ENCODE data around the gene COQ8A. TPM values are rescaled to one million over a fixed set of nuclear protein-coding genes. Genes with fewer than 3 reads are reported as not detected.

COQ8A gene
- polyA plus RNA-seq, 1 of the 3 experiments (the other 2 are of a cell fraction) = 11.8 TPM

GRCh38 chr1:226982451-226983177 lies 42.5 kb downstream of the COQ8A start:
- TF ChIP-seq RFX5 (IDR thresholded peaks at IDR 0.05; ENCODE audit: low read length) (no peak), IRF3 (IDR thresholded peaks at IDR 0.05; ENCODE audit: low read depth, low read length) (no peak), EP300 (IDR thresholded peaks at IDR 0.05; ENCODE audit: borderline replicate concordance in 1 of 2, low read depth in 1 of 2, low read length in 1 of 2) (no peak), CTCF (IDR thresholded peaks at IDR 0.05) (no peak), GABPA (IDR thresholded peaks at IDR 0.05; ENCODE audit: low read depth) (no peak), SIN3A (IDR thresholded peaks at IDR 0.05; ENCODE audit: borderline replicate concordance, low read depth, low read length) (no peak), MXI1 (IDR thresholded peaks at IDR 0.05; ENCODE audit: low read depth, low read length) (no peak), JUND (IDR thresholded peaks at IDR 0.05) (no peak)
- DNase-seq = peak; percentile 19
- Histone ChIP-seq H3K9me2 (no peaks in the 10 kb centered on the region), H3K4me2 (no peak overlapping the region), H3K27ac (ENCODE audit: low read depth in 2 of 2, low read length in 1 of 2) (no peak overlapping the region), H3K4me3 (ENCODE audit: low read depth in 2 of 2, low read length in 1 of 2) (no peak overlapping the region), H3F3A (replicated peaks; ENCODE audit: insufficient read depth) (no peaks in the 10 kb centered on the region), H2AFZ (ENCODE audit: low read depth) (no peak overlapping the region), H3K27me3 (ENCODE audit: insufficient read depth) (no peaks in the 10 kb centered on the region), H3K9ac (no peak overlapping the region), H3K9me3 (no peaks in the 10 kb centered on the region), H3K4me1 (ENCODE audit: control insufficient read depth in 1 of 2, insufficient read depth in 2 of 2, low read depth in 1 of 2, low read length in 1 of 2) (peaks cover 0 to 13% of the 10 kb centered on the region in 2 experiments; a peak in 1 of 4 replicates), H3K79me2 (ENCODE audit: insufficient read depth) (no peaks in the 10 kb centered on the region), H4K20me1 (ENCODE audit: insufficient read depth) (no peaks in the 10 kb centered on the region), H3K36me3 (replicated peaks in 1 of 2; ENCODE audit: control insufficient read depth in 1 of 2, insufficient read depth in 2 of 2, low read length in 1 of 2) (peaks cover 0 to 18% of the 10 kb centered on the region in 2 experiments)
- ChIA-PET POLR2A (no interaction called here), CTCF (interaction anchor here (0.6 to 1.4 kb wide), 3 partner anchors 10 to 13 kb away, joined by 3 to 4 read pairs (median 4); no protein-coding TSS in a partner anchor)
- 91% methylated on average over 11 of the region's 31 CpGs for WGBS (ENCODE audit: low lambda C conversion rate)

GRCh38 chr1:226983247-226983991 lies 43.3 kb downstream of the COQ8A start:
- DNase-seq = no peak
- Histone ChIP-seq H2AFZ (ENCODE audit: low read depth) (no peak overlapping the region), H3F3A (replicated peaks; ENCODE audit: insufficient read depth) (no peaks in the 10 kb centered on the region), H3K79me2 (ENCODE audit: insufficient read depth) (no peaks in the 10 kb centered on the region), H3K27me3 (ENCODE audit: insufficient read depth) (no peaks in the 10 kb centered on the region), H3K4me1 (ENCODE audit: control insufficient read depth in 1 of 2, insufficient read depth in 2 of 2, low read depth in 1 of 2, low read length in 1 of 2) (peaks cover 0 to 13% of the 10 kb centered on the region in 2 experiments; a peak in 1 of 4 replicates), H3K4me2 (no peak overlapping the region), H3K36me3 (replicated peaks in 1 of 2; ENCODE audit: control insufficient read depth in 1 of 2, insufficient read depth in 2 of 2, low read length in 1 of 2) (peaks cover 0 to 26% of the 10 kb centered on the region in 2 experiments), H3K4me3 (ENCODE audit: low read depth in 2 of 2, low read length in 1 of 2) (no peak overlapping the region), H3K9me3 (no peaks in the 10 kb centered on the region), H3K9ac (no peak overlapping the region), H4K20me1 (ENCODE audit: insufficient read depth) (no peaks in the 10 kb centered on the region), H3K27ac (ENCODE audit: low read depth in 2 of 2, low read length in 1 of 2) (no peak overlapping the region; a peak in 1 of 4 replicates), H3K9me2 (no peaks in the 10 kb centered on the region)
- CTCF ChIA-PET = interaction anchor here (1.0 kb wide), 1 partner anchor 12 kb away, joined by 4 read pairs; no protein-coding TSS in a partner anchor
- POLR2A ChIA-PET = no interaction called here
- 97% methylated on average over 6 of the region's 18 CpGs for WGBS (ENCODE audit: low lambda C conversion rate)
- TF ChIP-seq RAD21 (IDR thresholded peaks at IDR 0.05; ENCODE audit: low read length) (no peak), MEF2A (IDR thresholded peaks at IDR 0.05; ENCODE audit: borderline replicate concordance, low read depth) (no peak), FOXJ3 (CRISPR knock-in tag; IDR thresholded peaks at IDR 0.05) (no peak), RFX5 (IDR thresholded peaks at IDR 0.05; ENCODE audit: low read length) (no peak), TEAD4 (IDR thresholded peaks at IDR 0.05; ENCODE audit: borderline replicate concordance, insufficient read depth) (no peak), MXI1 (IDR thresholded peaks at IDR 0.05; ENCODE audit: low read depth, low read length) (no peak), JUND (IDR thresholded peaks at IDR 0.05) (no peak), PBX3 (IDR thresholded peaks at IDR 0.05) (no peak), ZBTB33 (IDR thresholded peaks at IDR 0.05; ENCODE audit: borderline replicate concordance, low read depth) (no peak), FOSL2 (IDR thresholded peaks at IDR 0.05; ENCODE audit: borderline replicate concordance, low read depth) (no peak), USF1 (IDR thresholded peaks at IDR 0.05; ENCODE audit: borderline replicate concordance, low read depth) (no peak)
